ENCODE data around the gene LUC7L2.
"Not testable (repeated sequence)": the region's sequence is repeated elsewhere in the genome, so short reads cannot be mapped to it uniquely, and the experiment has no call there.

Gene LUC7L2

DNA sequence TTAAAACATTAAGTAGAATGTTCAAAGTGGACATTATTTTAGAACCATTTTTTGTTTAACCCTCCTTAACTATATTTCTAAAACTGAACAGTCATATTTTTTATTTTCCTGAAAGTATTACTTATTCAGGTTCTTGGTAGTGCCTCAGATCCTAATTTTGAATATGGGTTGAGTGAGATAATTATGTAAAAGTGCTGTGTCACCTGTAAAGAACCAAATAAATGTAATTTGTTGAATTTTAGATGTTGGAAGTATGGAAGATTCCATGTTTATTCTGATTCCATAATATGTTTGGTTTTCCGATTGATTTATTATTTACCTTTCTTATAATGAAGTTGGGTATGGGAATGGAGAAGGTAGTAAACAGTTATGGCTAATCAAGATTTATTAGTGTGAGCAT, 61.4 kb downstream of the LUC7L2 start:
- TF ChIP-seq, protein P1, sequence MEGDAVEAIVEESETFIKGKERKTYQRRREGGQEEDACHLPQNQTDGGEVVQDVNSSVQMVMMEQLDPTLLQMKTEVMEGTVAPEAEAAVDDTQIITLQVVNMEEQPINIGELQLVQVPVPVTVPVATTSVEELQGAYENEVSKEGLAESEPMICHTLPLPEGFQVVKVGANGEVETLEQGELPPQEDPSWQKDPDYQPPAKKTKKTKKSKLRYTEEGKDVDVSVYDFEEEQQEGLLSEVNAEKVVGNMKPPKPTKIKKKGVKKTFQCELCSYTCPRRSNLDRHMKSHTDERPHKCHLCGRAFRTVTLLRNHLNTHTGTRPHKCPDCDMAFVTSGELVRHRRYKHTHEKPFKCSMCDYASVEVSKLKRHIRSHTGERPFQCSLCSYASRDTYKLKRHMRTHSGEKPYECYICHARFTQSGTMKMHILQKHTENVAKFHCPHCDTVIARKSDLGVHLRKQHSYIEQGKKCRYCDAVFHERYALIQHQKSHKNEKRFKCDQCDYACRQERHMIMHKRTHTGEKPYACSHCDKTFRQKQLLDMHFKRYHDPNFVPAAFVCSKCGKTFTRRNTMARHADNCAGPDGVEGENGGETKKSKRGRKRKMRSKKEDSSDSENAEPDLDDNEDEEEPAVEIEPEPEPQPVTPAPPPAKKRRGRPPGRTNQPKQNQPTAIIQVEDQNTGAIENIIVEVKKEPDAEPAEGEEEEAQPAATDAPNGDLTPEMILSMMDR (IDR thresholded peaks at IDR 0.05; ENCODE audit: insufficient read depth, low read depth, low read length, missing control alignments), result no peak
- no peak for DNase-seq (ENCODE audit: low read depth)
- no peak overlapping the region for H3K4me3 ChIP-seq (ENCODE audit: low read depth, low read length)

DNA sequence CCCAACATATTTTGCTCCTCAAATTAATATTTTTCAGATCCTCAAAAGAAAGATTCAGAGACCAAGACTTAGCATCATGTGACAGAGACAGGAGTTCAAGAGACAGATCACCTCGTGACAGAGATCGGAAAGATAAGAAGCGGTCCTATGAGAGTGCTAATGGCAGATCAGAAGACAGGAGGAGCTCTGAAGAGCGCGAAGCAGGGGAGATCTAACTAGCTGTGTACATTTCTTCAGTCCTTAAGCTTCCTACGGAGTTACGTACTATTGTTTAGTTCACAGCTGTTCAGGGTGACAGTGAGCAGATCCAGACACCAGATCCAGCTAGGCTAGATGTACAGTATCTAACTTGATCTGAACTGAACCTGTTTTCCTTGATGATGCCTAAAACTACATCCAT, 62.4 kb downstream of the LUC7L2 start:
- DNase-seq (ENCODE audit: low read depth), result no peak
- TF ChIP-seq, protein P1 (IDR thresholded peaks at IDR 0.05; ENCODE audit: insufficient read depth, low read depth, low read length, missing control alignments), result no peak

DNA sequence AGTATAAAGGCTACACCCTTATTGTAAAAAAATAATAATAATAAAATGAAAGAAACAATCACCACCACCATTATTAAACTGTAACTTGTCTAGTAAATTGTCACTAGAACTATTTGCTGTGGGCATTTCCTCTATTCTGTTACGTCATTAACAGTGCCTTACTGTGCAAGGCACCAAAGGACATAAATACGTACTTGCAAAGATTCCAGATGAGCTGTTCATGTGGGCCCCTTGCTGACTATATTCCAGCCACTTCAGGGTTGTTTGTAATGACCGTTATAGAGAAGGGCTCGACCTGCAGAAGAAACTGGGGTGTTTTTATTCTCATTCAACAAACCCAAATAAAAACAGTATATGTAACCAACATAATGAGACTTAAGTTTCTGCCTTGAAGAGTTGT, 63.4 kb downstream of the LUC7L2 start:
- TF ChIP-seq, protein P1 (IDR thresholded peaks at IDR 0.05; ENCODE audit: insufficient read depth, low read depth, low read length, missing control alignments), result no peak
- no peak for DNase-seq (ENCODE audit: low read depth)
- H3K4me3 ChIP-seq (ENCODE audit: low read depth, low read length), result no peak overlapping the region

More for the DNA sequence above, 62.4 kb downstream of the LUC7L2 start:
- no peak overlapping the region for H3K4me3 ChIP-seq (ENCODE audit: low read depth, low read length)

DNA sequence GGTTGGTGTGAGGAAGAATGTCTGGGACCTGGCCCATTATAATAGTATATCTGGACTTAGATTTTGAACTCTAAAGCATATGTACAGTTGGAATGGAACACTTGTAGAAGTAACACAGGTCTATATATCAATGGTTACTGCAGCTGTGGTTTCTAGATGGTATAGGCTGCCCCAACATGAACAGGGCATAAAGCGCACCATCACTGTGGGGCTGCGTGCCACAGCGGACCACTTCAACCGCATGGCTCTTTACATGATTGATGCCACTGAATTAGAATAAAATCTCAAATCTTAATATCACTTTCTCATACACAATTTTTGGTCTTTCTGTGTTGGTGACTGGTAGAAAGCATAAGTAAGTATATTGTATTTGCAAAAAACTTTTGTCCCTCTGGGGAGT, 64.3 kb downstream of the LUC7L2 start:
- TF ChIP-seq, protein P1 (IDR thresholded peaks at IDR 0.05; ENCODE audit: insufficient read depth, low read depth, low read length, missing control alignments), result no peak
- DNase-seq (ENCODE audit: low read depth), result no peak
- H3K4me3 ChIP-seq (ENCODE audit: low read depth, low read length), result no peak overlapping the region

DNA sequence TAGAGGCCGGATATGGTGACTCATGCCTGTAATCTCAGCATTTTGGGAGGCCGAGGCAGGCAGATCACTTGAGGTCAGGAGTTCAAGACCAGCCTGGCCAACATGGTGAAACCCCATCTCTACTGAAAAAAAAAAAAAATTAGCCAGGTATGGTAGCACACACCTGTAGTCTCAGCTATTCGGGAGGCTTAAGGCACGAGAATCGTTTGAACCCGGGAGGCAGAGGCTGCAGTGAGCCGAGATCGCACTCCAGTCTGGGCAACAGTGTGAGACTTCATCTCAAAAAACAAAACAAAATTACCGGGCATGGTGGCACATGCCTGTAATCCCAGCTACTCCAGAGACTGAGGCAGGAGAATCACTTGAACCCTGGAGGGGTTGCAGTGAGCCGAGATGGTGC, 66.0 kb downstream of the LUC7L2 start:
- DNase-seq (ENCODE audit: low read depth); H3K4me3 ChIP-seq (ENCODE audit: low read depth, low read length): not testable (repeated sequence)

DNA sequence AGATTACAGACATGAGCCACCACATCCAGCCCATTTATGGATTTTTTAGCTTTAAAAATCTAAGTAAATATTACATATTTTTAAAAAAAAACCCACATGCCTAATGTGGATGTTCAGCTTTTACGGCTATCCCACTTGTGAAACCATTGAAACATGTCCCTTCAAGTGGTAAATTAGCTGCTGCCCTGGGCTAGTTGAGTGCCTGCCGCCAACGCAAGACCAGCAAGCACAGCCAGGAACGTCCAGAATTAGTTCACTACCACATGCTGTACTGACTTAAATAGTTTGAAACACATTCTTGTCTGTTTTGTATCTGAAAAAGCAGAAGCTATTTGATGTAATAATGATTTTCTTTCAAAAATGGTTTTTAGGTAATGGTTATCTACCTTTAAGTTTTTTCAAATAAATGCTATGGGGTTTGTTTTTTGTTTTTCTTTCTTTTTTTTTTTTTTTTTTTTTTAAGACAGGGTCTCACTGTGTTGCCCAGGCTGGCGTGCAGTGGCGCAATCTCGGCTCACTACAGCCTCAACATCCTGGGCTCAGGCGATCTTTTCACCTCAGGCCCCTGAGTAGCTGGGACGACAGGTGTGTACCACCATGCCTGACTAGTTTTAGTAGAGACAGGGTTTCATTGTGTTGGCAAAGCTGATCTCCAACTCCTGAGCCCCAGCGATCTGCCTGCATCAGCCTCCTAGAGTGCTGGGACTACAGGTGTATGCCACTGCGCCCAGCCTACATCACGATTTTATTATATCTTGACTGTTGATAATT, 66.7 kb downstream of the LUC7L2 start:
- TF ChIP-seq, protein P1 (IDR thresholded peaks at IDR 0.05; ENCODE audit: insufficient read depth, low read depth, low read length, missing control alignments), result no peak
- no peak for DNase-seq (ENCODE audit: low read depth)
- no peak overlapping the region for H3K4me3 ChIP-seq (ENCODE audit: low read depth, low read length)

DNA sequence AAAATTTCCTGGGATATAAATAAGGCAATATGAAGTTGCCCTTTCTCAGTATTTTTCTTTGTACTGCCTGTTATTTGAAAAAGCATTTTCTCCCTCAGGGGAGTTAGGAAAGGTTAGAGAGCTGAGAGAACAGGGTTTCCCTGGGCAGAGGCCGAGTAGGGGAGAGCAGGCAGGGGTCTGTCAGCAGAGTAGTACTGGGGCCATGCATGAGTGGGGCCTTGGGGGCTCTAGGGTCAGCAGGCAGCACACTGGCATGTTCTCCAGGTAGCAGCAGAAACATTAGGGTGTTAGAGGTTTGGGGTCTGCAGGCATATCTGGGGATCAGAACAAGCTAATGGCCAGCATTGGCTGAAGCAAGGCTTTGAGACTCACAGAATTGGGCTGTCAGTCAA, 67.3 kb downstream of the LUC7L2 start:
- no peak overlapping the region for H3K4me3 ChIP-seq (ENCODE audit: low read depth, low read length)
- DNase-seq (ENCODE audit: low read depth), result no peak
- TF ChIP-seq, protein P1 (IDR thresholded peaks at IDR 0.05; ENCODE audit: insufficient read depth, low read depth, low read length, missing control alignments), result no peak

Measured in GM12865 (cell line).